AG04450 (cell line): ENCODE results near the gene COTL1. TPM values are rescaled to one million over a fixed set of nuclear protein-coding genes. Genes with fewer than 3 reads are reported as not detected.

ENCODE experiments used
- CTCF ChIA-PET: fragments of 300-600, 350-600 bp; formaldehyde crosslinking; extraction: SDS; loops from one replicate; lab custom pipeline; 2022; ENCODE audit warnings: antibody characterized with exemption, inconsistent platforms; lab: Charles Lee
- POLR2A ChIA-PET: fragments of 350-600 bp; formaldehyde crosslinking; extraction: SDS; loops from one replicate; lab custom pipeline; 2021; ENCODE audit warnings: antibody characterized with exemption, inconsistent platforms; lab: Yijun Ruan, JAX
- DNase-seq: peaks from one replicate; pipeline ENCODE4 v3.0.0-alpha.2; 2011; ENCODE audit warnings: low read depth, low spot score
- H3K27ac ChIP-seq: one replicate; pipeline ENCODE4 v1.5.1; 2012; ENCODE audit warnings: low read depth, low read length, control low read depth
- H3K27me3 ChIP-seq: one replicate; pipeline ENCODE4 v1.6.0; 2012; ENCODE audit warnings: low read length; ENCODE audit not compliant: control insufficient read depth, insufficient read depth
- H3K4me3 ChIP-seq: 2 replicates; pipeline ENCODE4 v1.5.1; 2011; ENCODE audit warnings: mild to moderate bottlenecking, low read depth, low read length, control low read depth
- H3K9me3 ChIP-seq: 2 replicates; pipeline ENCODE4 v1.5.1; 2012; ENCODE audit warnings: low read length; ENCODE audit not compliant: control insufficient read depth, insufficient read depth
- CTCF ChIP-seq: IDR thresholded peaks from 2 replicates; pipeline ENCODE4 v1.5.1; 2011; ENCODE audit warnings: low read depth, low read length, control low read depth, inconsistent platforms
- polyA plus RNA-seq: library from polyadenylated mRNA; depleted of rRNA; stranded (reverse); fragments of >200 nt; gene quantifications from 2 replicates; pipeline ENCODE4 v1.2.3, GENCODE V29; 2011

Gene COTL1
- polyA plus RNA-seq, 1 experiment, result 153 TPM

GRCh38 chr16:84612686-84613085, 5.2 kb downstream of the COTL1 start:
- TF ChIP-seq CTCF, result no peak
- no peak overlapping the region for H3K27ac ChIP-seq
- no peak overlapping the region for H3K4me3 ChIP-seq
- no peak for DNase-seq
- H3K27me3 ChIP-seq, result no peaks in the 10 kb centered on the region
- ChIA-PET CTCF (no interaction called here), POLR2A (no interaction called here)
- no peaks in the 10 kb centered on the region; the same call in 1 of the 2 replicates for H3K9me3 ChIP-seq

GRCh38 chr16:84611041-84611440, 6.8 kb downstream of the COTL1 start:
- POLR2A ChIA-PET, result no interaction called here
- peaks cover 5% of the 10 kb centered on the region for H3K9me3 ChIP-seq
- TF ChIP-seq CTCF, result no peak
- H3K27ac ChIP-seq, result no peak overlapping the region
- H3K4me3 ChIP-seq, result no peak overlapping the region
- no peaks in the 10 kb centered on the region for H3K27me3 ChIP-seq
- no peak for DNase-seq
- CTCF ChIA-PET, result no interaction called here

GRCh38 chr16:84610376-84610775, 7.5 kb downstream of the COTL1 start:
- POLR2A ChIA-PET, result no interaction called here
- no peak for TF ChIP-seq CTCF
- Histone ChIP-seq H3K4me3 (no peak overlapping the region), H3K27me3 (no peaks in the 10 kb centered on the region), H3K27ac (peak overlapping the region; percentile 11), H3K9me3 (peaks cover 12% of the 10 kb centered on the region)
- CTCF ChIA-PET, result interaction anchor here (0.5 kb wide), 1 partner anchor 13 kb away, joined by 3 read pairs; no protein-coding TSS in a partner anchor
- no peak for DNase-seq

GRCh38 chr16:84609563-84610177, 8.2 kb downstream of the COTL1 start:
- Histone ChIP-seq H3K4me3 (no peak overlapping the region), H3K27me3 (no peaks in the 10 kb centered on the region), H3K9me3 (peaks cover 13% of the 10 kb centered on the region), H3K27ac (peak overlapping the region; percentile 2)
- DNase-seq, result no peak
- TF ChIP-seq CTCF, result no peak
- POLR2A ChIA-PET, result no interaction called here
- CTCF ChIA-PET, result no interaction called here

- no peaks in the 10 kb centered on the region for H3K27me3 ChIP-seq
- POLR2A ChIA-PET, result no interaction called here
- no peak for TF ChIP-seq CTCF
- CTCF ChIA-PET, result interaction anchor here (0.8 kb wide), 1 partner anchor 14 kb away, joined by 3 read pairs; no protein-coding TSS in a partner anchor
- DNase-seq, result no peak
- H3K27ac ChIP-seq, result no peak overlapping the region
- peaks cover 13% of the 10 kb centered on the region for H3K9me3 ChIP-seq
- no peak overlapping the region for H3K4me3 ChIP-seq
Measured at GRCh38 chr16:84608282-84608681, 9.6 kb downstream of the COTL1 start.
